ENCODE results near the gene SEZ6L.

- TF ChIP-seq CTCF (IDR thresholded peaks at IDR 0.05; ENCODE audit: insufficient read depth, low read length) (no peak), POLR2AphosphoS5 (IDR thresholded peaks at IDR 0.05; ENCODE audit: low read depth) (no peak)
These were observed 33.5 kb upstream of the SEZ6L start for GRCh38 chr22:26135806-26136205.
